Dermis microvascular lymphatic vessel endothelial cell (primary cell): ENCODE data around the gene TMEM181. TPM values are rescaled to one million over a fixed set of nuclear protein-coding genes. Genes with fewer than 3 reads are reported as not detected.

Source experiments
- DNase-seq, 2 donors: peaks; one replicate each; pipeline versions ENCODE4 v3.0.0 to v3.0.0-alpha.2; 2010; ENCODE audit warnings: low read depth in 2 of 2
- total RNA-seq: library from RNA; depleted of rRNA; stranded (reverse); fragments of >200 nt; gene quantifications from 2 replicates; pipeline ENCODE4 v1.2.1, GENCODE V29; 2014

TMEM181 gene
- total RNA-seq, 1 donor from 2014 or later = 32.2 TPM

- no peak for DNase-seq
Measured at GRCh38 chr6:158684745-158685324, 124.9 kb downstream of the TMEM181 start.

Other genes with a start within 250 kb of the TMEM181 start
- gene TULP4, start 247.6 kb upstream of the TMEM181 start, total RNA-seq = 55.1 and 67.3 TPM in 2 replicates
- gene DYNLT1, start 84.7 kb downstream of the TMEM181 start, total RNA-seq = 61.7 and 81.1 TPM in 2 replicates
- 0.51 and 0.76 TPM in 2 replicates for gene SYTL3, start 90.0 kb downstream of the TMEM181 start, total RNA-seq